Lung (tissue), 12 donors: ENCODE measurements around the gene CNIH3. TPM values are rescaled to one million over a fixed set of nuclear protein-coding genes. Genes with fewer than 3 reads are reported as not detected.
A peak's percentile ranks its signal among the peaks of the same experiment; 100 is the strongest.

Experiments used
- ATAC-seq: fragments of 200-7000 bp; cut with Tn5 transposase; one replicate; pipeline ENCODE4 v1.9.1; 2020; ENCODE audit warnings: moderate number of reproducible peaks; ENCODE audit not compliant: insufficient read depth, low FRiP score
- DNase-seq, 3 donors: peaks; one replicate each; pipeline ENCODE4 v3.0.0-alpha.2; 2013 to 2017
- H3K27ac ChIP-seq, 2 donors: one replicate each; pipeline ENCODE4 v1.5.1; 2013; ENCODE audit warnings: mild to moderate bottlenecking in 2 of 2, moderate library complexity in 2 of 2, control low read depth in 1 of 2, inconsistent platforms in 1 of 2, low read depth in 1 of 2, low read length in 1 of 2
- H3K27me3 ChIP-seq, 3 donors: one replicate each; pipeline ENCODE4 v1.5.1; 2013; ENCODE audit warnings: low read length in 2 of 3; ENCODE audit not compliant: control insufficient read depth in 3 of 3, insufficient read depth in 3 of 3
- H3K36me3 ChIP-seq, 4 donors: one replicate each; pipeline ENCODE4 v1.5.1; 2013; ENCODE audit warnings: low read length in 4 of 4, mild to moderate bottlenecking in 1 of 4, moderate library complexity in 1 of 4; ENCODE audit not compliant: control insufficient read depth in 4 of 4, insufficient read depth in 4 of 4
- H3K4me1 ChIP-seq, 5 donors: one replicate each; pipeline ENCODE4 v1.5.1; 2013; ENCODE audit warnings: low read length in 5 of 5, mild to moderate bottlenecking in 2 of 5, moderate library complexity in 1 of 5; ENCODE audit not compliant: control insufficient read depth in 5 of 5, insufficient read depth in 5 of 5
- H3K4me3 ChIP-seq: one replicate; pipeline ENCODE4 v1.5.1; 2013; ENCODE audit warnings: mild to moderate bottlenecking, control low read depth, moderate library complexity
- H3K9ac ChIP-seq, 2 donors: one replicate each; pipeline ENCODE4 v1.5.1; 2013; ENCODE audit warnings: low read length in 2 of 2, control low read depth in 1 of 2; ENCODE audit not compliant: insufficient read depth in 1 of 2
- H3K9me3 ChIP-seq, 4 donors: one replicate each; pipeline ENCODE4 v1.5.1; 2013; ENCODE audit warnings: low read length in 3 of 4, mild to moderate bottlenecking in 1 of 4, moderate library complexity in 1 of 4; ENCODE audit not compliant: control insufficient read depth in 4 of 4, insufficient read depth in 3 of 4
- CTCF ChIP-seq: IDR thresholded peaks from 2 replicates; pipeline ENCODE4 v1.5.1; 2012; ENCODE audit warnings: mild to moderate bottlenecking; ENCODE audit errors: control extremely low read depth, extremely low read depth
- WGBS, 2 donors: extraction: QIAGEN DNeasy Blood & Tissue Kit; methylation state at CpG; one replicate each; pipeline ENCODE4 v1.1.7; 2013; 5-methylcytosine and 5-hydroxymethylcytosine counted together
- polyA plus RNA-seq, 2 donors: library from polyadenylated mRNA; stranded (reverse); fragments of 200-250 nt; gene quantifications; one replicate each; pipeline ENCODE4 v1.2.1, GENCODE V29; 2013
- total RNA-seq, 2 donors: library from RNA; depleted of rRNA in 1 of 2; stranded (reverse); fragments of >200 nt in 1 of 2; gene quantifications; one replicate each; pipeline ENCODE4 v1.2.1, GENCODE V29; 2014 to 2021
- donor health status: control.
- donor health status: control.
- donor health status: Bipolar disorder and iron deficiency.
- donor health status: healthy.
- donor health status: DM: yes; HTN: yes; CAD: no.

Gene CNIH3
- total and polyA plus RNA-seq, 4 donors: 0.70 to 5.2 (median 2.9) TPM

DNA sequence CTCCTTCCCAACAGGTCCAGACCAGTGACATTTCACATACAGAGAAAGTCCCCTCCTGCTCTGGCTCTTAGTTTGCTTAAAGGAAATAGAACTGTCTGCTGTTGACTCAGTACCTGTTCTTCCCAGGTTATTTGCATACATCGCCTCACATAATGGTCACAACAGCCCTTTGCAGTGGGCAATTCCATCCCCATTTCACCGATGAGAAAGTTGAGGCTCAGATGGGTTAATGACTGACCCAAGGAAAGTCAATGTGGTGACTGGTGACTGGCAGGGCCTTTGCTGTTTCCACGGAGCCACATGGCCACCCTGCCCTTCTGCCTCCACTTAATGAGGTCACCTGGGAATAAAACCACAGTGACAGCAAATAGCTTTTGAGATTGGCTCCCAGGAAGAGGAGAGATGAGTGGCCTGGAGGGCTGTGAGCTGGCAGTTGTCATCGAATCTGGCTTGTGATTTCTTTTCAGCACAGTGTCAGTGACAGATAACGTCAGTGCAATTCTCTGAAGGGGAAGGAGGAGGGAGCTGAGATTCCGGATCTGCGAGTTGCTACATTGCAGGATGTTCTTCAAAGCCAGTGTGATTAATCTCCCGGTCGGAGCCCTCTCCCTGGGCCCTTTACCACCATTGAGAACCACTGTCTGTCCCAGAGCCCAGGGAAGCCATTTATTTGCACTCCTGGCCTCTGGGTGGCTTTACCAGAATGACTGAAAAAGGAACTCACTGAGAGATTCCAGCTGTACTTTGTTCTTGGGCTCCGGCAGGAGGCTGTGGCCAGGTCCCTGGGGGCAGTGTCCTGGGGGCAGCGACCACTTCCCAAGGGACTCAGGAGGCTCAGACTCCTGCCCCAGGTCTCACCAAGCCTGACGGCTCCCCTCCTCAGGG is 117.2 kb downstream of the CNIH3 start:
- DNase-seq: peak; percentile 10 to 45 (median 18)
- no peak overlapping the region for H3K9ac ChIP-seq

GRCh38 chr1:224734261-224734935 is 118.3 kb downstream of the CNIH3 start:
- Histone ChIP-seq H3K27me3 (no peaks in the 10 kb centered on the region), H3K36me3 (no peaks in the 10 kb centered on the region), H3K9me3 (no peaks in the 10 kb centered on the region), H3K9ac (no peak overlapping the region), H3K4me3 (no peak overlapping the region), H3K27ac (no peak overlapping the region), H3K4me1 (peaks cover 0 to 12% (median 8%) of the 10 kb centered on the region in 5 donors)
- no peak for TF ChIP-seq CTCF
- no peak for DNase-seq
- ATAC-seq: no peak
- WGBS, 2 donors: 95 to 96% methylated on average over 13 of the region's 13 CpGs

More for the DNA sequence above, 117.2 kb downstream of the CNIH3 start:
- peak overlapping the region in 1 of 2 donors; percentile 10 for H3K27ac ChIP-seq
- H3K4me1 ChIP-seq: peaks cover 0 to 12% (median 8%) of the 10 kb centered on the region in 5 donors
- no peaks in the 10 kb centered on the region for H3K36me3 ChIP-seq
- no peaks in the 10 kb centered on the region for H3K27me3 ChIP-seq
- no peak overlapping the region for H3K4me3 ChIP-seq
- 37 to 61% methylated on average over 12 of the region's 12 CpGs for WGBS, 2 donors
- H3K9me3 ChIP-seq: no peaks in the 10 kb centered on the region
- peak; percentile 8 for ATAC-seq
- no peak for TF ChIP-seq CTCF

DNA sequence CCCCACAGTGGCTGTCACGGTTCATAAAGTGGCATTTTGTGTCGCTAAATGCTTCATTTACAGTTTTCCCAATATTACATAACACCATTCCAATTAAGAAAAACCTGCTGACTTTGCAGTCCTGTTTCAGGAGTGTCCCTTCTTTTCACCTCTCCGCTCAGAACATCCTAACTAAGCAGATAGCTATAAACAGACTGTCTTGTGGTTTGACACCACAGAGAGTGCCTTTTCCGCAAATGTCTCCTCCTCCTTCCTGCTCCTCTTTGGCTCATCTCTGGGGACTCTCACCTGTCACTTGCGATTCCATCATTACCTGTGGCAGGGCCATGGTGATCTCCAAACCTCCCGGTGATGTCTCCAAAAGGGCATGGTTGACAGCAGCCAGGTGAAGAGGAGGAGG is 119.0 kb downstream of the CNIH3 start:
- no peaks in the 10 kb centered on the region for H3K9me3 ChIP-seq
- H3K36me3 ChIP-seq: no peaks in the 10 kb centered on the region
- peaks cover 0 to 12% (median 8%) of the 10 kb centered on the region in 5 donors for H3K4me1 ChIP-seq
- H3K4me3 ChIP-seq: no peak overlapping the region
- no peaks in the 10 kb centered on the region for H3K27me3 ChIP-seq
- WGBS, 2 donors: 90 to 95% methylated on average over 6 of the region's 6 CpGs
- H3K9ac ChIP-seq: no peak overlapping the region
- TF ChIP-seq CTCF: no peak
- no peak overlapping the region for H3K27ac ChIP-seq
- DNase-seq (no peak), ATAC-seq (no peak)
